Left renal cortex interstitium (tissue), 4 donors: ENCODE measurements around the gene CMTM1. TPM values are rescaled to one million over a fixed set of nuclear protein-coding genes. Genes with fewer than 3 reads are reported as not detected.

Experiments
- DNase-seq, 4 donors: peaks; one replicate each; pipeline ENCODE4 v3.0.0-alpha.2; 2013; ENCODE audit warnings: low read depth in 4 of 4, low spot score in 2 of 4, missing footprints in 1 of 4
- polyA plus RNA-seq, 4 donors: library from polyadenylated mRNA; unstranded; fragments of 120-200 nt; gene quantifications; one replicate each; pipeline ENCODE4 v1.2.1, GENCODE V29; 2013; ENCODE audit not compliant: insufficient read length in 4 of 4

Gene CMTM1, protein sequence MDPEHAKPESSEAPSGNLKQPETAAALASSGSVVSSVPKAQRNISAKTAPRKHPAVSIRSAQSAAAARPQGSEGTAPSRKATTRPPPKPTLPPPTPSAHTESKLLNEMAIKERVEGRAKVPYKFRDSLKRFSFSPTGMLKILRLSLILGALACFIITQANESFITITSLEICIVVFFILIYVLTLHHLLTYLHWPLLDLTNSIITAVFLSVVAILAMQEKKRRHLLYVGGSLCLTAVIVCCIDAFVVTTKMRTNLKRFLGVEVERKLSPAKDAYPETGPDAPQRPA
- 10 to 100 TPM in 1 of 4 donors, 1 to 10 TPM in 3; 4.9 to 12.0 (median 7.2) TPM for polyA plus RNA-seq

GRCh38 chr16:66566051-66566901, at the start of gene CMTM1:
TSS of gene CMTM1 (plus strand) at chr16:66566439. CDS start at chr16:66566514, 75 bp downstream.
- no peak for DNase-seq

DNA sequence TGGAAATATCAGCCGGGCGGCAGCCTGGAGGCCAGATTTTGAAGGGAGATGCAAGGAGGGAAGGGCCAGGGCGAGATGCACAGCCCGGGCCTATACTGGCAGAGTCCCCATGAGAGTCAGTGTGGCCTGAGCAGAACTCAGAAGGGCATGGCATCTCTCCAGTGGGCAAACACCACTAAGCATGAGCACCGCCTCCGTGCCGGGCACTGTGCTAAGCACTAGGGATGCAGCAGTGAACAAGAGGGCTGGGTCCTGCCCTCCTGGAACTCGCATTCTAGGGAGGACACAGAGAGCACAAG, 49.8 kb upstream of the CMTM1 start:
- no peak for DNase-seq

DNA sequence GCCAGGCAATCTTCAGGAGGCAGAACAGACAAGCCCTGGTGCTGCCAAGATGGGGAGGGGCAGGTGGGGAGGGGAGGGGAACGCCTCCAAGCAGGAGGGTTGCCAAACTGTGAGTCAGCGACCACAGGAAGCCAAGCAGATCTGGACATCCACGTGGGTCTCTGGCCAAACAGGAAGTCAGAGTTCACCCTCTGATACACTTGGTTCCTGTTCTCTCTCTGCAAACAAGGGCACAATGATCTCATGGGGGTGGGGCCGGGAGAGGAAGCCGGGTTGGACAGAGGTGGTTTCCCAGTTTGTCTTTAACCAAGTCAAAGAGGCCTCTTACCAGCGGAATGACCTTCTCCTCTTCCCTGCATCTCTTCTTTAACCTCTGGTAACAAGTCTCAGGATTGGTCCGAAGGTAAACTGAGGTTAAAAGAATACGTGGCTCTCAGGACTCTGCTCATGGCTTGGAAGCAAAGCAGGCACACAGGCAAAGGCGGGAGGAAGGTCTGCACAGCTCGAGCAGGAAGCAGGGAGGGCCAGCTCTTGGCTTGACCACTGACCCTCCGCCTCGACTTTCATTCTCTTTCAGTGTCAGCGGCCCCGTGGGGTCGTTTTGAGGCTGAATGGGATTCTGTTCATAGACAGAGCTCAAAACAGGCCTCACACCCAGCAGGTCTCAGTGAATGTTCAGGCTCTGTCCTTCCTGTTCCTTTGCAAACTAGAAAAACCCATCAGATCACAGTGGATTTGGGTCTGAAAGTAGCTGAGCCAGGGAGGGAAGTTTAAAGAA, 49.2 kb upstream of the CMTM1 start:
- DNase-seq, result peak; percentile 39 to 75 (median 50)

DNA sequence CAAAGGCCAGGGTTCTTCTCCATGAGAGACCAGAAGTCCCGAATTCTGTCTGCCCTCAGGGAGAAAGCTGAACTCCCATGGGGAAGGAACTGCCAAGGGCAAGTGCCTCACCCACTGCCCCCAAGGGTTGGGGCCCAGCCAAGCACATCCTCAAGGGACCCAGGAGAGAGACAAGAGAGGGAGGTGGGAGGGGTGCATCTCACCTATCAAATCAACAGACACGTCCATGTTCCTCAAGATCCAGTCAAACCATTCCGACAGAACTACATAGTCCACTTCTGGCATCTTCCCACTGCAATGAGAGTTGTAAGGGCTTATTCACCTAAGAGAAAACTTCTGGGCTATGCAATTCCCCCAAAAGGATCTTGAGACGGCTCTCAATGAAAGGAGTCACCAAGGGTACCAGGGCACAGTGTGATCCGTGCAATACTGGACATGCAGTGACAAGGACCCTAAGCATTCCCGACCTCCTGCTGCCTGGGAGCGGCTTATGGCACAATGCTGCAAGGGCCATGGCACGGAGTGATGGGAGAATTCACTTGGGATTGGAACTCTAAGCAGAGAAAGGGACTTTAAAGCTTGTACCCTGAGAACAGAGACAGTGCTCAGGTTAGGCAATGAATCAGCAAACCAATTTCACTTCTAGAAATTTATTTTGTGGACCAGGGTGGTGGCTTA, 48.5 kb upstream of the CMTM1 start:
- no peak for DNase-seq

GRCh38 chr16:66519482-66520373, 46.5 kb upstream of the CMTM1 start:
- no peak for DNase-seq

- DNase-seq, result no peak
Measured at GRCh38 chr16:66520406-66521170, 45.7 kb upstream of the CMTM1 start.

DNA sequence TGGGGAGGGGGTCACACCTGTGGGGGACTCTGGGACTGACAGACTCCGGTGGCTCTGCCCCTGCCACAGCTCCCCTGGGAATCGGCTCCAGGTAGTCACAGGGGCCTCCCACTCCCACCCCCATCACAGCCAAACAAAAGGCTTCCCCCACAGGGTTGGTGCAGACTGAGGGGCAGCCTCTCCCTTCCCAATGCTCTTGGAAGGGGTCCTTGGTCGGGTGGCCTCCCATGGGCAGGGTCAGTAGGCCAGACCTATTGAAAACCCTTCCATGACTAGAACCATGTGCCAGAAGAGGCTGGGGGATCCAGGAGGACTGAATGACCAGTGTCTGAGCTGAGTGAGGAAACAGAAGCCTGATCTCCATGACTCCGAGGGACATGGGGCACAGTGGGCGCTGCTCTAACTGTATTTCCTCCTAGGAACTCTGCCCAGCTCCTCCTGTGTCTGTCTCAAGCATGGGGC, 45.0 kb upstream of the CMTM1 start:
- DNase-seq, result no peak

GRCh38 chr16:66521951-66522771, 44.1 kb upstream of the CMTM1 start:
- no peak for DNase-seq

- no peak for DNase-seq
Measured at GRCh38 chr16:66522816-66523590, 43.2 kb upstream of the CMTM1 start.

DNA sequence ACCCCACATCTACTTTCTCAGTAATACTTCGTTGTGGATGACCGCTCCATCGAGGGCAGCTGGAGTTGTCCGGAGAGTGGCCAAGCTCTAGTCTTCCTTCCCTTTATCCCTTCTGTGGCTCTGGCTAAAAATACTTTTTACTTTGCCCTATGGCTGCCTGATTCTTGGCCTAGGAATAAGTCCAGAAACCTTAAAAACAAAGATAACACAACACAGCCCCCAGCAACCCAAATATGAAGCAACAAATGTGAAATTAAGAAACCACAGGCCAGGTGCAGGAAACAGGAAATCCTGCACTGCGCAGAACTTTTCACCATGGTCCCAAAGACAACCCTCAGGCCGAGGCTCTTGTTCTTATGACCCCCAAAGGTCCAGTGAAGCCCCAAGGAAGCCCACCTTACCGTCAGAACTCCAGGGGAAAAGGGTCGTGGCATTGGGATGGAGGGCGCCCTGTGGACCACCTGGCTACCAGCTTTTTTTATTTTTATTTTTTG, 42.3 kb upstream of the CMTM1 start:
- DNase-seq, result no peak

DNA sequence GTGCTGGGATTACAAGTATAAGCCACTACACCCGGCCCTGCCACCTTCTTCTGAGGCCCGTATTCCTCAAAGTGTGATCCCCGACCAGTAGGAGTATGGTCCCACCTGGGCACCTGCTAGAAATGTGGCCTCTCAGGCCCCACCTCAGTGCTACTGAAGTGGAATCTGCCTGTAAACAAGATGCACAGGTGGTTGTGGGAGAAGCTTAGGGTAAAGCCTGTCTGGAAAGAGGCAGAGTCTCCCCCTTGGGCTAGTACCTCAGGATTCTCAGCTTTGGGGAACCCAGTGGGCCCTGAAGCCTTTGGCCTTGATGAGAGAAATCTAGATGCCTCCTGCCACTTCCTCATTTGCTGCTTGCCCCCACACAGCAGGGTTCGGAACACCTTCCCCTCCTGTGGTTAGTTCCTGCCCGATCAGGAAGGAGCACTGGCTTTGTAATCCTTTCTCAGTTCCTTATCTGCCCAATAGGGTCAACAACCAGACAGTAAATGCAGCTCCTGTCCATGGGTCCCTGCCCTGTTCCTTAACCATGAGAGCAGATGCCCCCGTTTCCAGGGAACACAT, 41.6 kb upstream of the CMTM1 start:
- DNase-seq, result no peak

DNA sequence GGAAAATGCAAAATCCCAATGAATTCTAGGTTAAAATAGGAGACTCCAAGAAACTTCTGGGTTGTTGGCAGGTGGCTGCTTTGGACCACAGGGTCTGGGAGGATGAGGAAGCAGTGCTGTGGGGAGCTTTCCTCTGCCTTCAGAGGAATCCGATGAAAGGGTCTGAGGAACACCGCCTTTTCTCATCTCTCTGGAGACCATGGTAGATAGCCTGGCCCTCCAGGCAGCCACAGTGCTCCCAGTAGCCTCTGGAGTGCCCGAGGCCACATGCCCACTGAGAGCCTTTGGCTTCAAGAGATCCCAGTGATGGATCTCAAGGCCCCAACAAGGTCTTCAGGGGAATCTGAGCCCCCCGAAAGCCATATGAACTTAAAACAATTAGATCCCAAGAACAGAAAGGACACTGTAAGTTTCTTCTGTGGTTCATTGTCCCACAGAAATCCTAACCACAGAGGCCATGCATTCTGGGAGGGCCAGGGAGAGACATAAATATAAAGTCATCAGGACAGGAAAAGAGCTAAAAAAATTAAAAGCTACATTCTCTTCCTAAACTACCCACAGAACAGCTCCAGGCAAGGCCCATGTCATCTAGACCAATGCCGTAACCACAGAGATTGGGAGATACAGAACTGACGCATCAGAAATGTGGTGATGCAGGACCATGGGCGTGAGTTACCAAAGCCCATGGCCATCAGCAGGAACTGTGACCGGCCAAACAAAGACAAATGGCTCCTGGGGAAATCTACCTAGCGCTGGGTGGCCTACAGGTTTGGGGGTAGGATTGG, 40.7 kb upstream of the CMTM1 start:
- DNase-seq, result no peak

GRCh38 chr16:66528294-66528693, 37.9 kb upstream of the CMTM1 start:
- no peak for DNase-seq

- no peak for DNase-seq
Measured at GRCh38 chr16:66529475-66529874, 36.8 kb upstream of the CMTM1 start.

- no peak for DNase-seq
Measured at GRCh38 chr16:66534376-66534799, 31.9 kb upstream of the CMTM1 start.

DNA sequence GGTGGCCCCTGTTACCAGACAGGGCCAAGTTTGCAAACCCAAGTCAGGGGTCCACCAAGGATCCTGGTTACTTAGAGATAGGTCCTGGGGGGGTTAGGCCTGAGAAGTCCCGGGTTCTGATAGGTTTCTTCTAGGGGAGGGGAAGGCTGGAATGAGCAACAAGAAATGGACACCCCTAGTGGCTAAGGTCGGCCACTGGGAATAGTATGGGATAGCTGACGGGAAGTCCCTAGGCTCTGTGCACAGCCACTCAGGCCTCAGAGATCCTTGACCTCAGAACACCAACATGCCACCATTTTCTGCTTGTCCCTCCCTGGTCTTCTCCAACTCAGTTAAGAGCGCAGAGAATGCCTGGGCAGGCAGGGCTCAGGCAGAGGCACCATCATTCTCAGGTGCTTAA, 29.7 kb upstream of the CMTM1 start:
- no peak for DNase-seq
